ENCODE measurements around the gene MCM5.
"Not testable (repeated sequence)": the region's sequence is repeated elsewhere in the genome, so short reads cannot be mapped to it uniquely, and the experiment has no call there.

Gene MCM5

GRCh38 chr22:35435201-35435740 lies 35.3 kb downstream of the MCM5 start:
- no peak for DNase-seq

GRCh38 chr22:35436421-35436820 lies 36.5 kb downstream of the MCM5 start:
- DNase-seq: no peak

DNA sequence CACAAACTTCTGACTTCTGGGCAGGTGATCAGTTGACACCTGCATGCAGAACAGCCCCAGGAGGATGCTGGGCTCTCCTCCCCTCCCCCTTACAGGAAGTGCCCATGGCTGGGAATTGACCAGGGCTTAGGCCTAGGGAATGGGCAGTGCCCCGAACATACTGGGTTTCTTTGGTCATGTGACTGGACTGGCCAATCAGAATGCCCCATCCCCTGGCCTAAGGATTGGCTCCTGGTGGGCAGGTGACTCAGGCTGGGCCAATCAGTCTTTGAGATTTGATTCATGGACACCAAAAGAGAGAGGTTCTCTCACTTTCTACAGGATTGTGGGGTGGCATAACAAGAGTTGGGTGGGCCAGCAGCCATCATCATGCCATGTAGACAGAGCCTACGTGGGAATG lies 37.1 kb downstream of the MCM5 start:
- no peak for DNase-seq

GRCh38 chr22:35438673-35439364 lies 38.9 kb downstream of the MCM5 start:
- DNase-seq: not testable (repeated sequence)

GRCh38 chr22:35439365-35439717 lies 39.4 kb downstream of the MCM5 start:
- DNase-seq: no peak

- no peak for DNase-seq
Observed at GRCh38 chr22:35440129-35440528, 40.2 kb downstream of the MCM5 start.

DNA sequence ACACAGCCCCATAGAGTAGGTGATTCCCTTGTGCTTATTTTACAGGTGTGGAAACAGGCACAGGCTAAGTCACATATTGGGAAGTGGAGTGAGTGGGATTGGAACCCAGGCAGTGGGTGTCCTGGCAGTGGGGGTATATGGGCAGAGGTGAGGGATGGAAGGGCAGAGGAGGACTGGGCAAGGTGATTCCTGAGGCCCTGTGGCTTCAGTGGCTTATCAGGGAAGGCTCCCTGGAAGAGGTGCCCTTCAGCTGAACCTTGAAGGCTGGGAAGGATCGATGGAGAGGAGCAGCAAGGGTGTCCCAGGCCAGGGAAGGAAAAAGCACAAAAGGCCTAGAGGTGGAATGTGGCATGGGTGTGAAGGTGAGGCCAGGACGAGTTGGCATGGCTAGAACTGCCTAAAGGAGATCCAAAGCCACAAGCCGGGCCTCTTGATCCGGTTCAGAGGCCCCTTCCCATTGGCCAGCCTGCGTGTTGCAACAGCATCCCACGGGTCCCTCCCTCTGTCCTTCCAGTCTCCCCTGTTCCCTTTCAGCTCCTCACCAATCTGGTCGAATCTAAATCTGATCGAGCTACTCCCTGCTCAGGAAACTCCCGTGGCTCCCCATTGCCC lies 41.7 kb downstream of the MCM5 start:
- DNase-seq: no peak

DNA sequence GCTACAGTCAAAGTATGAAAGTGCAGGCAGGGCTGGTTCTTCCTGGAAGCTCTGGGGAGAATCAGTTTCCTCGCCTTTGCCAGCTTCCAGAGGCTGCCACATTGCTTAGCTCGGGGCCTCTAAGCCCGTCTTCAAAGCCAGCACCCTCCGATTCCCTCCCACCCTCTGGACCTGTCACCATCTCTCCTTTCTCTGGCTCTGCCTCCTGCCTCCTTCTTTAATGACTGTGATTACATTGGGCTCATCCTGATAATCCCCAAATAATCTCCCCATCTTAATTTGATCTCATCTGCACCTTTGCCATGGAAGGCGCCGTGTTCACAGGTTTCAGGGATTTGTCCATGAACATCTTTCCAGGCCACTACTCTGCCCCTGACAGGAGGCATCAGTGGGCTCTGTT lies 42.5 kb downstream of the MCM5 start:
- no peak for DNase-seq

- no peak for DNase-seq
Observed at GRCh38 chr22:35443338-35443737, 43.4 kb downstream of the MCM5 start.

DNA sequence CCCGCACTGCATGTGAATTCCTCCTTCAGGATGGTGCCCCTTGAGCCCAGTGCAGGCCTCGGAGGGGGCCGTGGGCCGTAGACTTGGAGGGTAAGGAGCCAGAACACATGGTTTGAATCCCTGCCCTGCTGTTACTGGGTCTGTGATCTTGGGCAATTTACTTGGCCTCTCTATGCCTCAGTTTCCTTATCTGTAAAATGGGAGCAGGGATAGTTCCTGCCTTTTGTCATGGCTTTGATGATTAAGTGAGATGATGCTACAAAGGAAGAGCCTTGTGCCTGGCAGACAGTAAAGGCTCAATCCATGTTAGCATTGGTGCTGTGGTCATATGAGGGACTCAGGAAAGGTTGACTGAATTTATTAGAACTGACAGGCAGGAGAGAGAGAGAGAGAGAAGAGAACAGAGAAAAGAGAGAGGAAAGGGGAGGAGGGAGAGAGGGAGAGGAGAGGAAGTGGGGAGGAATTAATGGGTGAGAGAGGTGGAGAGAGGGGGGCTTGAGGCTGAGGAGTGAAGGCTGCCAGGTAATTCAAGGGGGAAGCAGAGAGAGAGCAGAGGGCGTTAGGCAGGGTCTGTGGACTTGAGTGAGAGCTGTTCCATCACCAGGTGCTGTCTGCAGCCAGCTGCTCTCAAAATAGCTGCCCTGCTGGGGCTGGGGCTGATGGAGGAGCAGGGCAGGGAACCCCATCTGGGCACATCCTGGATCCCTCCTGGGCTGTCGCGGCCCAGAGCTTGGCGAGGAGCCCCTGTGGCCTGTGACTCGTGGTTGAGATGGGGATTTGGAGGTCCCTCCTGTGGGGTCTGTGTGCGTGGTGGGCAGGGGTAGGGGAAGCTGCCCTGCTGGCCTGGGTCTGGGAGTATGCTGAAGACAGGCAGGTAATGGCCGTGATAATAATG lies 44.1 kb downstream of the MCM5 start:
- no peak for DNase-seq

- no peak for DNase-seq
Observed at GRCh38 chr22:35444685-35445399, 44.9 kb downstream of the MCM5 start.

DNA sequence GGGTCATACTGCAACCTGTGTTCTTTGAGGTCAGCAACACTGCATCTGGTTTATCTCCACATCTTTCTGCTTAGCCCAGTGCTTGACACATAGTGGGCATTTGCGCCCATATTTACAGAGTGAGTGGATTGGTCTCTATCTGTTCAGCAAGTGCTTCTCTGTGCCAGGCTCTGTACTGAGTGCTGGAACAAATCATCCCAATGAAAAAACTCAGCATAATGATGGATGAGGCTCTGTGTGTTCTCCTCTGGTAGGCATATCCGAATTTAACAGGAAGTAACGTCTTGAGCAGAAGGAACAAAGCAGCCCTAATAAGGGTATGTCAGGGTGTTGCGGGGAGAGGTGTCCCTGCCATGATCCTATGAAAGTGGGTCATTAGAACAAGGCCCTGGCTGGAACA lies 46.0 kb downstream of the MCM5 start:
- DNase-seq: no peak

DNA sequence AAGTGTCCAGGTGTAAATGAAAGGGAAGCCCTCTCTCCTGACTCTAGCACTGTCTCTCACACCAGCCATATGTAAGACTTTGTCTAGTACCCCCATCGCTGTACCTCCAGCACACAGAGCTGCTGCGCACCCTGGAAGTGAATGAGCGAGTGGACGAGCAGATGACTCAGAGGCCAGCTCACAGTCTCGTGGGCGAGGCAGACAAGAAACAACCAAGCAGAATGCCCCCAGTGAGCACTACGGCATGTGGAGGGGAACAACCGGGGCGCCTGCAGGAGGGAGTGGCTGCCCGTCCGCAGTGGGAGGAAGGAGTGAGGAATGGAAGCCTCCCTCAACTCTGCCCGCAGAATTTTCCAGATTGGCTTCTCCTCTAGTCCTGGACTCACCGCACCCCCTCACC lies 46.4 kb downstream of the MCM5 start:
- no peak for DNase-seq

DNA sequence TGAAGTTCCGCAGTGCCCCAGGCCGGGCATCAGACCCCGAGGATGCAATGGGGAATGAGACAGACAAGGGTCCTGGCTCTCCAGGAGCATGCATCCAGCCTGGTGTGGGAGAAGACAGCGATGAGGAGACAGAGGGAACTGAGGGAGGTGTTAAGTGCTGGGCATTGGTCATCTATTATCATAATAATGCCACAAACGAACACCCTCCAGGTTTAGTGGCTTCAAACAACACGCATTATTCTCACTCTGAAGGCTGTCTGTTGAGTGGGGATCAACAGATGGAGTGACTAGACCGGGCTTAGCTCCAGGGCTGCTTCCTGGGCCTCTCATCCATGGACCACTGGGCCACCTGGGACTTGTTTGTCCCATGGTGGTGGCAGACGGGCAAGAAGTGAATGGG lies 48.6 kb downstream of the MCM5 start:
- no peak for DNase-seq

GRCh38 chr22:35449829-35450689 lies 50.1 kb downstream of the MCM5 start:
- no peak for DNase-seq

DNA sequence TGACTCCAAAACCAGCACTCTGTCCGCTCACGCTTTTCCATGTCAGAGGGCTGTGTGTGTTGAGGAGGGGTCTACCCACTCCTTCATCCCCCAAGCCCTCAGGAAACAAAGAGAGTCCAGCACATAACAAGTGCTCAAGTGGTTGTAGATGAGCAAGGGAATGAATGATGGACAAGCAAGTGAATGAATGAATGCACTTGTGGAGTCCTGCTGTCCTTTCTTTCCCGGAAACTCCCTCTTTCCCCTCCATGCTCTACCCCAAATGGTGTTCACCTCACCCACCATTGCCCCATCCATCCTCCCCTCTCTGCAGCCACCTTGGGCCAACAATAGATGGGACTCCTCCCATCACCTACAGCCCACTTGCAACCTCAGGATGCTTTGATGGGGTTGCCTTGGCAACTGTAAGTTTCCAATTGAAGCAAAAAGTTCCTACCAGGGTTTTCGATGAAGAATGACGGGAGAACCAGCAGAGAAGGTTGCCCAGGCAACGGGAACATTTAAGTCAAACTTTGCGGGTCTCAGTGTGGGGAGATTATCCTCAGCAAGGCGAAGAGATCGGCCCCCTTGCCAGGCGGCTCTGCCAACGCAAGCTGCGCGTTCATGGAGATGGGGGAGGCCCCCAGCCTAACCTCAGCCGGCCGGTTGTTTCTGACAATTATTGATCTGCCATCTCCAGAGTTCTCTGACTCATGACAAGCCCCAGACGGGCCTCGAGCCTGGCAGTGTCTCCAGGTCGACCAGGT lies 51.1 kb downstream of the MCM5 start:
- no peak for DNase-seq

GRCh38 chr22:35451592-35451991 lies 51.7 kb downstream of the MCM5 start:
- DNase-seq: no peak

- no peak for DNase-seq
Observed at GRCh38 chr22:35452351-35452781, 52.4 kb downstream of the MCM5 start.

GRCh38 chr22:35452810-35453743 lies 53.1 kb downstream of the MCM5 start:
- no peak for DNase-seq

DNA sequence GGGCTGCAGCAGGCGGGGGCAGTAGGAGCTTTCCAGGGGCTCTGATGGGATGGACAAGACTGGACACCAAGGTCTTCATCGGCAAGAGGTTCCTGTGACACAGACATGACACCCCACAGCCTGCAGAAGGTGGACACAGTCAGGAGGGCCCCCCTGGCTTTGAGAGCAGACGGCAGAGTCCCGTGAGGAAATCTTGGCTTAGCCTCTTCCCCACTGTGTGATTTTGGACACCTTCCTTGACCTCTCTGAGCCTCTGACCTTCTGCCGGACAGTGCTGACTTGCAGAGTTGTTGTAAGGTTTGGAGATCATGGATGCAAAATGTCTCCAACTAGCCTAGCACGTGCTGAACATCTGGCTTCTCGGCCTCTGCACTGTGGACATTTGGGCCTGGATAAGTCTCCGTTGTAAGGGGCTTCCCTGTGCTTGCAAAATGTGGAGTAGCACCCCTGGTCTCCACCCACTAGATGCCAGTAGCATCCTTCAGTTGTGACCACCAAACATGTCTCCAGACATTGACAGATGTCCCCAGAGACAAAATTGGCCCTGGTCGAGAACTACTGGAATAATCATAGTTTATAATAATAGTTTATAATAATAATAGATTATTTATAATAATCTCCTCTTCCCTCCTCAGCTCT lies 54.6 kb downstream of the MCM5 start:
- no peak for DNase-seq

All from activated effector memory CD4-positive, alpha-beta T cell treated with Interleukin-2 at 50 U/mL for 16 hours (primary cell).